DOHH2 (cell line): ENCODE data around the gene PTPRCAP.

Source experiments
- H3F3A ChIP-seq: fragments of 200-600 bp; sonication (generic), shearing (Covaris generic); 2 replicates; pipeline ENCODE4 v1.6.0; 2016; ENCODE audit warnings: antibody characterized with exemption, mild to moderate bottlenecking; ENCODE audit not compliant: control insufficient read depth, insufficient read depth
- H3K27ac ChIP-seq: fragments of 200-600 bp; sonication (generic); 2 replicates; pipeline ENCODE4 v1.5.1; 2014; ENCODE audit warnings: low read depth, mild to moderate bottlenecking, low read length, moderate library complexity
- H3K27me3 ChIP-seq: fragments of 200-600 bp; sonication (generic); 2 replicates; pipeline ENCODE4 v1.6.1; 2014; ENCODE audit warnings: mild to moderate bottlenecking, low read length, mixed read lengths; ENCODE audit not compliant: control insufficient read depth
- H3K36me3 ChIP-seq: fragments of 200-600 bp; sonication (generic); 2 replicates; pipeline ENCODE4 v1.6.1; 2014; ENCODE audit warnings: mild to moderate bottlenecking, low read length, moderate library complexity, mixed read lengths; ENCODE audit not compliant: control insufficient read depth
- H3K4me1 ChIP-seq: fragments of 200-600 bp; sonication (generic); 2 replicates; pipeline ENCODE4 v1.6.1; 2014; ENCODE audit warnings: mild to moderate bottlenecking, low read length, mixed read lengths; ENCODE audit not compliant: control insufficient read depth
- H3K4me2 ChIP-seq: fragments of 200-600 bp; sonication (generic); 2 replicates; pipeline ENCODE4 v1.6.0; 2014; ENCODE audit warnings: mild to moderate bottlenecking, low read length, moderate library complexity
- H3K4me3 ChIP-seq: fragments of 200-600 bp; sonication (generic); 2 replicates; pipeline ENCODE4 v1.5.1; 2014; ENCODE audit warnings: mild to moderate bottlenecking, low read length, mixed read lengths
- H3K79me2 ChIP-seq: fragments of 200-600 bp; sonication (generic); 2 replicates; pipeline ENCODE4 v1.6.1; 2014; ENCODE audit warnings: mild to moderate bottlenecking, low read length, mixed read lengths; ENCODE audit not compliant: control insufficient read depth
- H3K9me2 ChIP-seq: fragments of 200-600 bp; sonication (generic); replicated peaks from 2 replicates; pipeline ENCODE4 v1.6.1; 2014; ENCODE audit warnings: mild to moderate bottlenecking, low read length, mixed read lengths; ENCODE audit not compliant: control insufficient read depth
- H3K9me3 ChIP-seq: fragments of 200-600 bp; sonication (generic); 2 replicates; pipeline ENCODE4 v1.6.1; 2014; ENCODE audit warnings: antibody characterized with exemption, low read length, mixed read lengths; ENCODE audit not compliant: control insufficient read depth, insufficient read depth
- H4K20me1 ChIP-seq: fragments of 200-600 bp; sonication (generic); 2 replicates; pipeline ENCODE4 v1.6.0; 2014; ENCODE audit warnings: low read depth, mild to moderate bottlenecking, antibody characterized with exemption, low read length, moderate library complexity; ENCODE audit not compliant: control insufficient read depth, insufficient read depth
- CTCF ChIP-seq: fragments of 200-600 bp; sonication (generic); IDR thresholded peaks from one replicate; pipeline ENCODE4 v1.5.1; 2014; ENCODE audit warnings: antibody characterized with exemption, mild to moderate bottlenecking, low read depth, low read length; ENCODE audit not compliant: poor library complexity, severe bottlenecking
- EZH2phosphoT487 ChIP-seq: fragments of 200-600 bp; sonication (generic); IDR thresholded peaks from 2 replicates; pipeline ENCODE4 v1.6.1; 2017; ENCODE audit warnings: borderline replicate concordance, mild to moderate bottlenecking, antibody characterized with exemption, low read length, moderate library complexity, mixed read lengths

PTPRCAP gene

DNA sequence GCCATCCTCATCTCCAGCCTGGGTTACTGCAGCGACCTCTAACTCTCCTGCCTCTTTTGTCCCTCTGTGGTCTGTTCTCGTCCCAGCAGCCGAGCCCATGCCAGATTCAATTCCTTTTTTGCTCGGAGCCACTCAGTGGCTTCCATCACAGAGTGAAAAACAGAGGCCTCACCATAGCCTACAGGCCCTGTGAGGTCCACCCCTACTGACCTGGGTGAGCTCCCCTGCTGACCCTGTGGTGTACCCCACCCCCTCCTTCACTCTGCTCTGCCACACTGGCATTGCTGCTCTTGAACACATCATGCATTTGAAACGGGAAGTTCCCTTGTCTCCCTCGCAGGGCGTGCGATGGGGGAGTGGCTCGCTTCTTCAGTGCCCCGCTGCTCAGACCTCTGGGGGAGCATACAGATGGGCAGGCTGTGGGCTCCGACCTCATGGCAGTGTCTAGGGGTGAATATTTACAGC is 47.4 kb upstream of the PTPRCAP start:
- Histone ChIP-seq H3K27ac (peak overlapping the region; percentile 81), H3K79me2 (peaks cover 43% of the 10 kb centered on the region), H4K20me1 (no peaks in the 10 kb centered on the region), H3K9me2 (no peaks in the 10 kb centered on the region), H3K27me3 (peaks cover 2% of the 10 kb centered on the region; the same call in 1 of the 2 replicates), H3K9me3 (no peaks in the 10 kb centered on the region), H3K36me3 (peaks cover 37% of the 10 kb centered on the region), H3K4me3 (peak overlapping the region; percentile 81), H3K4me2 (peak overlapping the region; percentile 86), H3F3A (peaks cover 28% of the 10 kb centered on the region), H3K4me1 (peaks cover 50% of the 10 kb centered on the region)
- TF ChIP-seq CTCF (no peak), EZH2phosphoT487 (no peak)

GRCh38 chr11:67483831-67484665 is 46.6 kb upstream of the PTPRCAP start:
- Histone ChIP-seq H3K4me1 (peaks cover 50% of the 10 kb centered on the region), H3K9me3 (no peaks in the 10 kb centered on the region), H3K4me2 (peak overlapping the region; percentile 86), H3K4me3 (peak overlapping the region; percentile 81), H3K9me2 (no peaks in the 10 kb centered on the region), H3K27ac (peak overlapping the region; percentile 81), H3F3A (peaks cover 31% of the 10 kb centered on the region), H3K27me3 (peaks cover 2% of the 10 kb centered on the region; the same call in 1 of the 2 replicates), H3K36me3 (peaks cover 28% of the 10 kb centered on the region), H4K20me1 (no peaks in the 10 kb centered on the region), H3K79me2 (peaks cover 43% of the 10 kb centered on the region)
- TF ChIP-seq EZH2phosphoT487 (no peak), CTCF (no peak)

DNA sequence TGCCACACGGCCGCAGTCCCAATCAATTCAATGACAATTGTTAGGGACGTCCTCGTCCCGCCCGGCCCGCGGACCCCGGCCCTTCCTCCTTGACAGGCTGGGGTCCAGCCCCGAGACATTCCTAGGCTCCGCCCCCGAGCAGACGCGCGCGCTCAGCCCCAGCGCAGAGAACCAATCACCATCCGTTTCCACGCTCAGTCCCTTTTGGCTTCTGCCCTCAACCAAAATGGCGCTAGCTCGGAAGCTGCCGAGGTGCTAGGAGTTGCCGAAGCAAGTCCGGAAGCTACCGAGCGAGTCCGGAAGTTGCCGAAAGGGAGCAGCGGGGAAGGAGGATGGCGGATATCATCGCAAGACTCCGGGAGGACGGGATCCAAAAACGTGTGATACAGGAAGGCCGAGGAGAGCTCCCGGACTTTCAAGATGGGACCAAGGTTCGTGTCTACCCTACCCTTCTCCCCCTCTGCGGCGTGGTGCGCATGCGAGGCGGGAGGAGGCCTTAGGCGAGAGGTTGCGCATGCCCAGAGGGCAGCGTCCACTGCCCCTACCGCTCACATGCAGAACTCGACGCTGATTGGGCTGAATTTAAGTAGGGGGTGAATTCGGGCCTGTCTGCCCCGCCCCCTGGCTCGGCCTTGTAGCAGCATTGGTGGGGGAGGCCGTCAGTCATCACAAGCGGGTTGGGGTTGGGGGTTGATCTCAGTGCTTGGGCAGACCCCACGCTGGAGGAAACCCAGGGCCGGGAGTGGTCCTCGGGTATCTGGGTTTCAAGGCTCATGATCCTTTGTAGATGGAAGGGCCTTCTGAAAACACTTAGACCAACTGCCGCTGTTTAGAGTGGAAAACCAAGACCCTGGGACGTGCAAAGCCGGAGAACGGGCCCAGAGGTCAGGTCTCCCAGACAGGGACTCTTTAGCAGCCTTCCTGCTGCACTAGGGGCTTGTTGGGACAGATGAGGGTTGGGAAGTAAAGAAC is 45.6 kb upstream of the PTPRCAP start, which contains the start of gene AIP:
Gene AIP, plus strand, starts transcription at position 200 of the 972 bp plus-strand sequence. Its CDS starts 133 bp downstream, at position 333.
- H3K9me2 ChIP-seq, result no peaks in the 10 kb centered on the region
- H3K4me1 ChIP-seq, result peaks cover 50% of the 10 kb centered on the region
- peak within 1 kb of the TSS; percentile 81 for H3K4me3 ChIP-seq
- H3F3A ChIP-seq, result peaks cover 31% of the 10 kb centered on the region
- H4K20me1 ChIP-seq, result no peaks in the 10 kb centered on the region
- peaks cover 2% of the 10 kb centered on the region; the same call in 1 of the 2 replicates for H3K27me3 ChIP-seq
- H3K4me2 ChIP-seq, result peak within 1 kb of the TSS; percentile 86
- no peaks in the 10 kb centered on the region for H3K9me3 ChIP-seq
- no peak for TF ChIP-seq CTCF
- no peak for TF ChIP-seq EZH2phosphoT487
- H3K79me2 ChIP-seq, result peaks cover 39% of the 10 kb centered on the region
- peak within 1 kb of the TSS; percentile 81 for H3K27ac ChIP-seq
- H3K36me3 ChIP-seq, result peaks cover 21% of the 10 kb centered on the region
